GM18519 (cell line): ENCODE measurements around the gene RPL26.

Experiments
- ATAC-seq: cut with Tn5 transposase; IDR thresholded peaks from one replicate; pipeline ENCODE4 v1.9.1; 2021; ENCODE audit warnings: mild to moderate bottlenecking, moderate library complexity; ENCODE audit not compliant: unreplicated experiment, low FRiP score

RPL26 gene

GRCh38 chr17:8383143-8383822 lies at the start of gene RPL26:
Gene RPL26, minus strand, starts transcription at chr17:8383193. Its CDS starts 883 bp downstream, at chr17:8382310.
- peak; percentile 69 for ATAC-seq

- ATAC-seq, result no peak
Observed at GRCh38 chr17:8430966-8431365, 48.0 kb upstream of the RPL26 start.

DNA sequence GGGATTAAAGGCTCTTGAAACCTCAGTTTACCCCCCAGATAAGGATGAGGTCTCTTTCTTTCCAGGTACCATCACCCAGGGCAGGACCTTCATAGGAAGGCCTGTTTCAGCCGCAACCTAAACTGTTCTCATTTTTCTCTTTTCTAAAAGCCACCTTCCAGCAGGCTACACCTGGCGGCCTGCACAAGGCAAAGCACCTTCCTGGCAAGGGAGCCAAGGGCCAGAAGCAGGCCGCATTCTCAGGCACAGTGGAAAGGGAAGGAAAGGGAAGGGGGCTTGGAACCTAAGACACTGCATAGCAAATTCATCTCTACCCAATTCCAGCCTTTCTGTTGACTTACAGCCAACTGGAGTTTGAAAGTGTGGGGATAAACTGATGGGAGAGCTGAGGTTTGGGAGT lies 43.8 kb upstream of the RPL26 start:
- no peak for ATAC-seq

DNA sequence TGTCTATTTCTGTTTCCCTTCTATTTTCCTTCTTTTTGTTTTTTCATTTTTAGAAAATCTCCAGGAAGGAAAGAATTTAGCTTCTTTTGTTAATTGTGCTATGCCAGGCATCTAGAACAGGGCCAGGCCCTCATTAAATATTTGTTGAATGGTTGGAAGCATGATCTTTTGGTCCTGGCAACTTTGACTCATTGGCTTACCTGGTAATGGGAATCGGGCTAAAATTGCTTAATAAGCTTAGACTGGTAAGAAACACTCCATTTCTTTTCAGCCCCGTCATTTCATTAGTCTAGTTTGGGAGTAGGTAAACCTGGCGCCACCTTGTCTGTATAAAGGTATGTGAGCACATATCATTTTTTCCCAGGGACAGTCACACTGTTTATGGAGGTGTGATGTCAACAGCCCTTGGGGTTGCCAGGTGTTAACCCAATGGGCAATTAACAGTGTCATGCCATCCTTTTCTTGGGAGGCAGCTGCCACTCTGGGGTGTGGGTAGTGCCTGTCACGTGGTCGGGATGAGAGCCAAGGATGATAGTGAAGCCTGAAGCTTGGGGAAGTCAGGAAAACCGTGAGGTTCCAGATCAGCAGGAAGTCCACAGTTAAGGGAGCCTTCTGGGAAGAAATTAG lies 43.2 kb upstream of the RPL26 start:
- no peak for ATAC-seq

DNA sequence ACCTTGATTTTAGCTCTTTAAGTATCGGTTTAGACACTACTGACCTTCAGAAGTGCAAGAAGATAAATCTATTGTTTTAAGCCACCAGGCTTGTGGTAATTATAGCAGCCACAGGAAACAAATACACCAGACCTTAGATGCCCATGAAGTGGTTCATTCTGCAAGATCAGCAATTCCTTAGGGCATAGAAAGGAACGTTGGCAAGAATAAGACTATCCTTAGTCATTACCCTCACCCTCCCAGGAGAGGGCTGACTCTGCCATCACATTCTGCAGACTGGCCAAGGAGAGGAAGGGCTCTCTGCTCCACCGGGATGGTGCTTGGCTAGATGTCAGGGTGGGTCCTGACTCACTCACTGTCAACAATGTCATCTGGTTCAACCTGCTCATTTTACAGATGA lies 38.6 kb upstream of the RPL26 start:
- ATAC-seq, result no peak

DNA sequence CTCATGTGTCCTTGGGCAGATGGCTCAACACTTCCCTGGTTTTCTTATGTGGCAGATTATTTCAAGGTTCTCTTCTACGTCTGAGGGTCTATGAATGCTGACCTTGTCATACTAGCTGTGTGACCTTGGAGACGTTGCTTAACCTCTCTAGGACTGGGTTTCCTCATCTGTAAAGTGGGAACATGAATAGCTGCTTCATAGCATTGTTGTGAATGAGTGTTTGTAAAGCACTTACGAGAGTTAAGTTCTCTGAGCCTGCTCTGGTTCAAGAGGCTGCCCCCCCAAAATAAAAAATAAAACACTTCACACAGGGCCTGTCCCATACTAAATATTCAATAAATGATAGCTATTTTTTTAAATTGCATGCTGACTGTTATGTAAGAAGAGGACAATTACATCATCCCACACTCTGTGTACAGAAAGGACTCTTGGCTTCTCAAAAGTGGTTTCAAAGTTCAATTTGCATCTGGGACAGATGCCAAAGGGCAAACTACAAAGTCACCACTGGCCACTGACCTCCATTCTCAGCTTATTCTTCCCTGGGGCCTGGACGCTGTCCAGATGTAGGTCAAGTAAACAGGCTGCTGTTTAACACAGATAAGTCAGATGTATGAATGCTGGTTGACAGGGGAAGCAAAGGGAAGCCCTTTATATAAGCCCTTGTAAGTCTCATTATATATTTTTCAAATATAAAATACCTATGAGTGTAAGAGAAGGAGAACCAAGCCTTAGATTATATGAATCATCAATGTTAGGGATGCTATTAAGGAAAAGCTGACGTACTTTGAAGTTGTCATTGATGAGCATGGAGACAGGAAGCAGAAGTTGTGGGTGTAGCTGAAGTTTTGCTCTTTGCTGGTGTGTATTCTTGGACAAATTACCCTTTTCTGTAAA lies 37.3 kb upstream of the RPL26 start:
- no peak for ATAC-seq

DNA sequence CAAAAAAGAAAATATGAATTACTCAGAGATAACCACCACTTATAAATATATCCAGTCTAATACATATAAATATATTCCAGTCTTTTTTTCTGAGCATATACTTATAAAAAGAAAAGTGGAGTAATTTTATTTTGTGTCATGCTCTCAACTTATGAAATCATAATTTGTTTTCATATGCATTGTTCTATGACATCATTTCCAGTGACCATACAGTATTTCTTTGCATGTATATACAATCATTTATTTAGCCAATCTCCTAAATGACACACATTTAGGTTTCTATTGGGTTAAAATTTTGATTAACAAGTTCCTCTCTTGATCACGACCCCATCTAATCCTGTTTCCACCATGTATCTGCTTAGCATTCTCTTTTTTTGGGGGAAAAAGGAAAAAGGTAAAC lies 36.3 kb upstream of the RPL26 start:
- ATAC-seq, result no peak

DNA sequence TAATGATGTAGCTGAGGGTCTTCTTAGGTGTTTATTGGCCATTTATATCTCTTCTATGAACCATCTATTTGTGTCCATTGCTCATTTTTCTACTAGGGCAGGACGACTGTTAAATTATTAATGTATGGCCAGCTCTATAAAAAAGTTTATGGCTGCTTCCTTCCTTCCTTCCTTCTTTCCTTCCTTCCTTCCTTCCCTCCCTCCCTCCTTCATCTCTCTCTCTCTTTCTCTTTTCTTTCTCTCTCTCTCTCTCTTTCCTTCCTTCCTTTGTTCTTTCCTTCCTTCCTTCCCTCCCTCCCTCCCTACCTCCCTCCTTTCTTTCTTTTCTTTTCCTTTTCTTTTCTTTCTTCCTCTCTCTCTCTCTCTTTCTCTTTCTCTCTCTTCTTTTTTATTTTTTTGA lies 35.5 kb upstream of the RPL26 start:
- ATAC-seq, result no peak

DNA sequence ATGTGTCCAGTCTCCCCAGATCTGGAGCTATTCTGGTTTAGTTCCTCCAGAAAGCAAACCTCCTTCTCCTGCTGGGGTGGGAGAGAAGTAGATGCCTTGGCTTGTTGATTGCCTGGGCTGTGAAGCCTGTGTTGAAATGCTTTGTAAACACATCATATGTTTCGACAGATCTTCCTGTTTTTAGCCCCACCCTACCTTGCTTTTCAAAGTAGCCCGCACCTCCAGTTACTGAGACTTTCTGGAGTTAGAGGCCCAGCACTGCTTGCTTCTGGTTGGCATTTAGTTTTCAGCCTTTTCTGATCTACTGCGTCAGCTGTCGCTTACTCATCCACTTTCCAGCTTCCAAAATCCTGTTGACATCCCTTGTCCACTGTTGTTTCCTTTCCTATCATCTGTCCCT lies 34.8 kb upstream of the RPL26 start:
- no peak for ATAC-seq

DNA sequence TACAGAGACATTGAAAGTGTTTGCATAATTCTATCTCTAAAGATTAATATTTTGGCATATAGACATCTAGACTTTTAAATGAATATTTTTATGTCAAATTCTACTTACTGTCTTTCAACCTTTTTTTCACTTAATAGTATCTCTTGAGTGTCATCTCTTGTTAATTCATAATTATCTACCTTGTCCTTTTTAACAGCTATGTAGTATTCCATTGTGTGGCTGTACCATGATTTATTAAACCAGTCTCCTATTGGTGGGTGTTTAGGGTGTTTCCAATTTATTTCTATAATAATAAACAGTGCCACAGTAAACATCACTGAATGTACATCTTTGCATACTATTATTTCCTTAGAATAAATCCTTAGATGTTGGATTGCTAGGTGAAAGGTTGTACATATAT lies 30.9 kb upstream of the RPL26 start:
- ATAC-seq, result no peak

DNA sequence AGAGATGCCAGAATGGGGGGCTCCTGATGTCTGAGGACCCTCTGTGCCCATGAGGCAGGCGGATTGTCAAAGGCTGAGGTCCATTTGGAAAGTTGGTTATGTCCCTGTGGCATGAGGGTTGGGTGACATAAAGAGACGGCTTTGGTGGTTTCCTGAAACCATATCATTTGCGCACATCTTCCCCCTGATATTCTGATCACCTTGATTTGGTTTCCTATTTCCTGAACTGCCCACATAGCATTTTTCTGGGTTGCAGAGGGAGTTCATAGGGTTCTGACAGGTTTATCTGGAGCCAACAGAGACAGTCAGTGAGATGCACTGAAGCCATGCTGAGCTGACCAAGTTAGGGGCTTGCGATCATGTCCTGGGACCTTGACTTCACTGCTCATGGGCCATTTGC lies 30.3 kb upstream of the RPL26 start:
- ATAC-seq, result no peak

DNA sequence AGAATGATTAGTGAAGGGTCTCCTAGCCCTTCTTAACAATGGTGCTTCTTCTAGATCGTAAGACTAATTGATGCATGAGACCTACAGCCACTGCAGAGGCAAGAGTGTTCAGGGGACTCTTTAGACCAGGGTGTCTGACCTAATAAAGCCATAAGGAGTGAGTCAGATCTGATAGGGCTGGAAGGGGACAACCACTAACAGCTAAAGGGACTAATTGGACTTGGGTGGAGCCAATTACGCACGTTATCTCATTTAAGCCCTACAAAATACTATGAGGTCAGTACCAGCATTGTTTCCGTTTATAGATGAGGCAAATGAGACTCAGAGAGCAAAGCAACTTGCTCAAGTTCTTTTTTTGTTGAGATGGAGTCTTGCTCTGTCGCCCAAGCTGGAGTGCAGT lies 29.1 kb upstream of the RPL26 start:
- ATAC-seq, result no peak

- no peak for ATAC-seq
Observed at GRCh38 chr17:8410883-8411238, 27.9 kb upstream of the RPL26 start.

DNA sequence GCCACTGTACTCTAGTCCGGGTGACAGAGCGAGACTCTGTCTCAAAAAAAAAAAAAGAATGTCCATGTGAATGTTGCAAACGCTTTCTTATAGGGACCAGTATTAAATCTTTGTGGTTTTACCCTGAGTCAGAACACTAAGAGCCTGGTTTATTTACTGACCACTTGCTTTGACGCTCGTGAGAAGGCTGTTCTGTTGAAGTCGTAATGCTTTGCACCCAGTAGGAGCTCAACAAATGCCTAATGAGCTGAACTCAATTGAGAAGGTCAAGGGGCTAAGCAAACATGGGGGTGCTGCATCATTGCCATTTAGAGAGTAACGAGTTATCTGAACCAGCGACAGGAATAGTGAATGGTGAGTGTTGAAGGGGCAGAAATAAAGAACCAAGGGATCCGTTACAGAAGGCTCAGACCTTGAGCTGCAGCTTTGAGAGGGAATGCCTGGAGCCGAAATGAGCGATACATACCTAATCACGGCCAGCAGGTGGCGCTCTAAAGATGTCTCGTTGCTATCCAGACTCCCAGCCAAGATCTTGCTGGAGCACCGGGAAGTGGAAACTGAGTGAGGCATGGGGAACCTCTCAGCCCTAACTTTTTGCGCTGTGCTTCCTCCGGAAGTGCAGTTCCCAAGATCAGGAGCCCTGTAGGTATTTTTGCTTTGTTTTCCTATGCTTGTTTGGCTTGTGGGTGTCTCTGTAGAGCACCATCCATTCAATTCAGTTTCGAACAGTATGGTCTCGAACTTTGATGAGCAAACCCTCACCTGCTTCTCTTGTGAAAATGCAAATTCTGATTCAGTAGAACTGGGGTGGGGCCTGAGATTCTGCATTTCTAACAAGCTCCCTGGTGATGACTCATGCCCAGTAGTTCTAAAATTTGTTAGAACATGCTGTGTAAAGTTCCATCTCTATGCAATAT lies 27.2 kb upstream of the RPL26 start:
- ATAC-seq, result no peak

DNA sequence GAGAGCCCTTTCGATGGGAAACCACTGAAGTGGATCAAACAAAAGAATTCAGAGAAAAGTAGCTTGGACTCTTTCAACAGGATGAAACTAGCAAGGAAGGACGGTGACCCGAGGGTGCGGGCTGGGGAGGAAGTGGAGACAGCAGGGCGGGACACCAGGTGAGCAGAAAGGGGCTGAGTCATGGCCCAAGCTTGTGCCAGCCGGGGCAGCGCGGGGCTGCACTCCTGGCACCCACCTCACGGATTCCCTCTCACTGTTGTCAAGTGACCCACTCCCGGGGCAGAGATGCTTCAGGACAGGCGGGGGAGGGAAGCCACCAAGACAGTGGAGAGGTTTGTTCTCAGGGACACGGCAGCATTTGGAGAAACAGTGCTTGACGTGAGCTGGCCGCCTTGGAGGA lies 25.4 kb upstream of the RPL26 start:
- ATAC-seq, result no peak

DNA sequence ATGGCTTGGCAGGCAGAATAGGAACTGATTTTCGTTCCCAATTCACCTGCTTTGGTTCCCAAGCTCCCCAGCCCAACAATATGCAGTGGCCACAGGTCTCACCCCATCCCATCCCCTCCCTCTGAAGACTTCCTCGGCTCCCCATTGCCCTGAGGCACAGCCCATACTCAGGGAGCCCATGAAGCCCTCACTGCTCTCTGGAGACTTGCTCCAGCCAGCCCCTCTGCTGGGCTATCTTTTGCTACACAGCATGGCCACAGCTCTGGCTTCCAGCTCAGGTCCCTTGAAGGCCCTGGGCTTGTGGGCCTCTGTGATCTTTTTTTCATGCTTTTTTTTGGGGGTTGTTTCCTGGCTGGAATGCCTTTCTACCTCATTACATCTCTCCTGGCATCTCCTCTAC lies 23.2 kb upstream of the RPL26 start:
- ATAC-seq, result no peak

DNA sequence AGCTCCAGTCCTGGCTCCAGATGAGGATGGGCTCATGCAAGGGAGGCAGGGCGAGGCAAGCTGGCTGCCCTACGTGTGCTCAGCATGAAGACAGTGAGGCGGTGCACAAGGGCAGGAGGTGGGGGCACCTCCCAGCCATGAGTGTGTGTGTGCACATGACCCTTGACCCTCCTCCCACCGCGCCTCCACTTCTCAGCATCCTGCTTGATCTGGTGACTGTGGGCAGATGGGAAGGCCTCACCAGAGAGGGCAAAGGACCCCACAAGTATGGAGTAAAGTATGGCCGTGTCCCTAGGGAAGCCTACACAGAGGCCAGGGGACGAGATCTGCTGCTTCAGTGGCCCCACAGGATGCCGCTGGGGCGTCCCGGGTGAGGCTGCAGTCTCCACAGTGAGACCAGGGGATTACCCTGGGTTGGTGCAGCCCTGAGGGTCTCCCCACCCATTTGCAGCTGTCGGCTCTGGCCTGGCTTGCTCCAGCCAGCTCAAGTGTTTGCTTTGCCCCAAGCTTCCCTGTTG lies 22.6 kb upstream of the RPL26 start:
- ATAC-seq, result no peak

DNA sequence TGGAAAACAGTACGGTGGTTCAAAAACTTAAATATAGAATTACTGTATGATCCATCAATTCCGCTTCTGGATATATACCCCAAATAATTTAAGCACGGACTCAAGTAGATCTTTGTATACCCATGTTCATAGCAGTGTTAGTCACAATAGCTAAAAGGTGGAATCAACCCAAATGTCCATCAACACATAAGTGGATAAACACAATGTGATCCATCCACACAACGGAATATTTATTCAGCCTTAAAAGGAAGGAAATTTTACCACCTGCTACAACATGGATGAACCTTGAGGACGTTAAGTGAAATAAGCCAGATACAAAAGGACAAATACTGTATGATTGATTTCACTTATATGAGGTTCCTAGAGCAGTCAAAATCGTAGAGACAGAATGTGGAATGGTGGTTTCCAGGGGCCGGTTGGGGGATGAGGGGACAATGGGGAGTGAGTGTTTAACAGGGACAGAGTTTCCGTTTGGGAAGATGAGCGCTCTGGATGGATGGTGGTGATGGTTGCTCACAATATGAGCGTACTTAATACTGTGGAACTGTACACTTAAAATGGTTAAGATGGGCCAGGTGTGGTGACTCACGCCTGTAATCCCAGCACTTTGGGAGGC lies 20.0 kb upstream of the RPL26 start:
- no peak for ATAC-seq

DNA sequence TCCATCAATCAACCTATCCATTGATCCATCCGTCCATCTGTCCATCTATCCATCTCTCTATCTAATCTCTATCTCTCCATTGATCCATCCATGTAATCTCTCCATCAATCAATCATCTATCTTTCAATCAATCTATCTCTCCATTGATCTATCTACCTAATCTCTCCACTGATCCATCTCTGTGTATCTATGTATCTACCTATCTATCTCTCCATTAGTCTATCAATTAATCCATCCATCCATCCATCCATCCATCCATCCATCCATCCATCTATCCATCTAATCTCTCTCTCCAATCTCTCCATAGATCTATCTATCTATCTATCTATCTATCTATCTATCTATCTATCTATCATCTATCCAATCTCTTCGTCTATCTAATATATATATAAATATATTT lies 18.1 kb upstream of the RPL26 start:
- ATAC-seq, result no peak

DNA sequence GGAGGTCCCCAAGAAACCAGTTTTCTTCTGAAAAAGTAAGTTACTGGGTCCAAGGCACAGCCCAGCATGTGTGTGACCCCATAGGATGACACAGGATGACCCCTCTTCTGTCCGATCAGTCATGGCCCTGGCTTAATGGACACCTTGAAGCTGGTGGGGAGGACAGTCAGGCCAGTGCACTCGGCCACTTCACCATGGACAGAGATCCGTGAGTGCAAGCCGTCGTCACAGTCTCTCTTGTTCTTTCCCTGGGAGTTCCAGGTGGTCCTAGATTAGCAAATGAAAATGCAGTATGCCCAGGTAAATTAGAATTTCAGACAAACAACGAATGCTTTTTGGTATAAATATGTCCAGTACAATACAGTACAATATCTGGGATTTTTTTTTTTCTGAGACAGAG lies 16.0 kb upstream of the RPL26 start:
- no peak for ATAC-seq
